NCI-H1092 (cell line): ENCODE data around the gene CCDC70.

Experiments
- DNase-seq: peaks from one replicate; lab custom pipeline; 2025; lab: John Stamatoyannopoulos, UW

Gene CCDC70

GRCh38 chr13:51829568-51829899 lies 32.2 kb upstream of the CCDC70 start:
- DNase-seq, result no peak

- no peak for DNase-seq
Observed at GRCh38 chr13:51831519-51831918, 30.2 kb upstream of the CCDC70 start.

- DNase-seq, result no peak
Observed at GRCh38 chr13:51832471-51833152, 29.2 kb upstream of the CCDC70 start.

- DNase-seq, result no peak
Observed at GRCh38 chr13:51833980-51834379, 27.8 kb upstream of the CCDC70 start.

- DNase-seq, result peak; percentile 76
Observed at GRCh38 chr13:51834581-51835171, 27.1 kb upstream of the CCDC70 start.

GRCh38 chr13:51837016-51837415 lies 24.8 kb upstream of the CCDC70 start:
- DNase-seq, result no peak

- no peak for DNase-seq
Observed at GRCh38 chr13:51838240-51838846, 23.4 kb upstream of the CCDC70 start.

GRCh38 chr13:51839711-51840540 lies 21.8 kb upstream of the CCDC70 start:
- DNase-seq, result no peak

- DNase-seq, result no peak
Observed at GRCh38 chr13:51840917-51841316, 20.9 kb upstream of the CCDC70 start.

- DNase-seq, result no peak
Observed at GRCh38 chr13:51841732-51842131, 20.0 kb upstream of the CCDC70 start.

GRCh38 chr13:51843529-51843928 lies 18.2 kb upstream of the CCDC70 start:
- no peak for DNase-seq

- peak; percentile 54 for DNase-seq
Observed at GRCh38 chr13:51844862-51845573, 16.8 kb upstream of the CCDC70 start, which contains the start of gene TMEM272. Gene TMEM272, minus strand, starts transcription at chr13:51845177. Its CDS starts 6,647 bp downstream, at chr13:51838530.

- no peak for DNase-seq
Observed at GRCh38 chr13:51845574-51846318, 16.0 kb upstream of the CCDC70 start.

GRCh38 chr13:51846756-51847155 lies 15.0 kb upstream of the CCDC70 start:
- DNase-seq, result no peak

- DNase-seq, result no peak
Observed at GRCh38 chr13:51848674-51849073, 13.1 kb upstream of the CCDC70 start.

- no peak for DNase-seq
Observed at GRCh38 chr13:51849145-51850101, 12.3 kb upstream of the CCDC70 start.

- no peak for DNase-seq
Observed at GRCh38 chr13:51856027-51856736, 5.6 kb upstream of the CCDC70 start.

- DNase-seq, result no peak
Observed at GRCh38 chr13:51856998-51857397, 4.8 kb upstream of the CCDC70 start.
